NOMO-1 treated with DMSO at 0.1 percent for 48 hours (cell line): ENCODE measurements around the gene HOXA5.

Source experiments
- DNase-seq: peaks from one replicate; lab custom pipeline; 2025; ENCODE audit not compliant: unreplicated experiment; lab: John Stamatoyannopoulos, UW

The HOXA5 gene

GRCh38 chr7:27097686-27098577 is 45.5 kb downstream of the HOXA5 start:
- no peak for DNase-seq

- DNase-seq, result peak; percentile 62
These were observed 46.5 kb downstream of the HOXA5 start for GRCh38 chr7:27096768-27097514.

- peak; percentile 93 for DNase-seq
These were observed 47.3 kb downstream of the HOXA5 start, which contains the start of gene HOXA1 for GRCh38 chr7:27095897-27096767. Gene HOXA1 (minus strand): TSS chr7:27096000. CDS start chr7:27095912, 88 bp downstream.

- DNase-seq, result no peak
These were observed 48.2 kb downstream of the HOXA5 start for GRCh38 chr7:27095050-27095896.

- DNase-seq, result no peak
These were observed 49.0 kb downstream of the HOXA5 start for GRCh38 chr7:27094304-27095049.

- DNase-seq, result no peak
These were observed 50.1 kb downstream of the HOXA5 start for GRCh38 chr7:27093184-27093895.

GRCh38 chr7:27092819-27093110 is 50.7 kb downstream of the HOXA5 start:
- no peak for DNase-seq

GRCh38 chr7:27091941-27092818 is 51.3 kb downstream of the HOXA5 start:
- no peak for DNase-seq

GRCh38 chr7:27091105-27091504 is 52.4 kb downstream of the HOXA5 start:
- no peak for DNase-seq
